ENCODE measurements around the gene TBC1D22A.

The TBC1D22A gene

GRCh38 chr22:46909237-46910030 is 147.0 kb downstream of the TBC1D22A start:
- no peak for DNase-seq (ENCODE audit: low read depth)

DNA sequence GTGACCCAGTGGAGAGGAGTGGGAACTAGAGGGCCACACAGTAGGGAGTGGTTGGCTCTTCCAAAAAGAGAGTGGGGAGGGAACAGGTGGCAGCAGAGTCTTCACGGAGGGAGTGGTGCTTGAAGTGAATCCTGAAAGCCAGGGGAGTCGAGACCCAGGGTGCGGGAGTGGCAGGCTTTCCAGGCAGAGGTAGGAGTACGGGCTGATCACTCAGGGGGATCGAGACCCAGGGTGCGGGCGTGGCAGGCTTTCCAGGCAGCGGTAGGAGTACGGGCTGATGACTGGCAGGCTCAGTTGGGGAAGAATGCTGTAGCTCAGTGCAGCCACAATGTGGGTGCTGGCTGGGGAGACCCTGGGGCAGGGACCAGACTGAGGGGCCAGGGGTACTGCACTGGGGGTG is 148.2 kb downstream of the TBC1D22A start:
- no peak for DNase-seq (ENCODE audit: low read depth)

- DNase-seq (ENCODE audit: low read depth) = no peak
These were observed 148.9 kb downstream of the TBC1D22A start for GRCh38 chr22:46911346-46911745.

DNA sequence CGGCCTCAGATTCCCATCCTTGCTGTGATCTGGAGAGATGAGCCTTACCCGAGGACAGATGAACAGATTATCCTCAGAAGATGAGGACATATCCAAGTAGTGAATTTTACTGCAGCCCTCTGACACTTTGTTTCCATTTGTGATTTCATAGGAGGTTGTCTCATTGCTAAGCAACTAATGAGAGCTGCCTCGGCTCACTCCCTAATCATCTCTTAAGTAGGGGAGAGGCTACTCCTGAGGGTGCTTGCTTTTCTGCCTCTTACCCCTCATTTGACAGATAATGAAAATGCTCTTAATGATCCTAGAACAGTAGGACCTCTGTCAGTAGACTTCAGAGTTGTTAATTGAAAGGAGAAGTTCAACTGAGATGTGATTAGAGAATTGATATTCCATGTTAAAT is 150.9 kb downstream of the TBC1D22A start:
- DNase-seq (ENCODE audit: low read depth) = no peak

- no peak for DNase-seq (ENCODE audit: low read depth)
These were observed 152.0 kb downstream of the TBC1D22A start for GRCh38 chr22:46914481-46914880.

- DNase-seq (ENCODE audit: low read depth) = no peak
These were observed 152.8 kb downstream of the TBC1D22A start for GRCh38 chr22:46914916-46915894.

- no peak for DNase-seq (ENCODE audit: low read depth)
These were observed 153.7 kb downstream of the TBC1D22A start for GRCh38 chr22:46915950-46916730.

DNA sequence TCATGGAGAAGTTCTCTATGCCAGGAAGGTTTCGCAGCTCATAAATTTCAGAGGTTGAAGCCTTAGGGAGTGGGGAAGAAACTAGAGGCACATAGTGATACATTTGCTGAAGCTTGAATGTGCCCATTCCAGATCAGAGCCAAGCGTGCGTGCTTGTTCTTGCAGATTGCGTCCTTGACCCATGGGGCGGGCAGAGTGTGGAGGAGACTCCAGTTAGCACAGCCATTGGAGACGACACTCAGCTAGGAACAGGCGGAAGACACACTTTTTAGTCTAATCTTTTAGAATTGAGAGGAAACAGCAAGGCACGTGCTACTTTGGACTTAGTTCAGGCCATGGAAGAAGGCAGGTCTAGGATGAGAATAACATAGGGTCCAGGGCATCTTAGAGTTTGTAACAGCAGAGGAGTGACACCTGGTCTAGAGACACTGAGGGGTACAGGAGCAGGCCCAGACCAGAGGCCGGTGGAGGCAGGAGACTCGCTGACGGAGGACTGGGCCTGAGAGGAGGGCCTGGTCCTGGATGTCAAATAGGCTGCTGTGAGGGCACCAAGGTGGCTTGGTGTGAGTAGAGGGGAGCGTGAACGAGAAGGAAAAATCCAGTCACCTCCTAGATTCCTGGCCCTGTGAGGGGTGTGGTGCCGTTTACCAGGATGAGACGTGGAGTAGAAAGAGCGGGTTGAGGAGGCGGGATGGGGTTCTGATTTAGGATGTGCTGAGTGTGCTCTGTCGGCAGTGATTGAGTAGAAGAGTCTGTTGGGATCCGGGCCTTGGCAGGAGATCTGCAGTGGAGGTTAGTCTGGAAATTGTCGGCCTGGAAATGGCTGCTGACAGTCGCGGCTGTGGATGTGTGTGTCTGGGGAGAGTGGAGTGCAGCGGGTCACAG is 154.7 kb downstream of the TBC1D22A start:
- DNase-seq (ENCODE audit: low read depth) = no peak

- no peak for DNase-seq (ENCODE audit: low read depth)
These were observed 155.3 kb downstream of the TBC1D22A start for GRCh38 chr22:46917771-46918101.

DNA sequence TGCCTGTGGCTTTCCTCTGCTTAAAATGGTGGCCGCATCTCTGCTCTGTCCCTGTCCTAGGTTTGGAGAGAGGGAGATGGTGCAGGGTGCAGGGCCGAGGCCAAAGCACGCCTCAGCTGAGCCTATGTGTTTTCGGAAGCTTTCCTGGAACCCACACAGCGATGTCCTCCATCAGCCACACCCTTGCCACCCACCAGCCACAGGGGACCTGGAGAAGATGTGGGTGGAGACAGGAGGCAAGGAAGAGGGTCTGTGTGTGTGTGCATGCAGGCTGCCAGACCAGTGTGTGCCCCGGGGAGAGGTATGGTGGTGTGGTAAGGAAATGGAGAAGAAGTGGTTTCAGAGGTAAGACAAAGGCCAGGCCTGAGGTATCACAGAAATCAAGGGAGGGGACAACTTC is 155.7 kb downstream of the TBC1D22A start:
- no peak for DNase-seq (ENCODE audit: low read depth)

- DNase-seq (ENCODE audit: low read depth) = no peak
These were observed 159.6 kb downstream of the TBC1D22A start for GRCh38 chr22:46922037-46922436.

DNA sequence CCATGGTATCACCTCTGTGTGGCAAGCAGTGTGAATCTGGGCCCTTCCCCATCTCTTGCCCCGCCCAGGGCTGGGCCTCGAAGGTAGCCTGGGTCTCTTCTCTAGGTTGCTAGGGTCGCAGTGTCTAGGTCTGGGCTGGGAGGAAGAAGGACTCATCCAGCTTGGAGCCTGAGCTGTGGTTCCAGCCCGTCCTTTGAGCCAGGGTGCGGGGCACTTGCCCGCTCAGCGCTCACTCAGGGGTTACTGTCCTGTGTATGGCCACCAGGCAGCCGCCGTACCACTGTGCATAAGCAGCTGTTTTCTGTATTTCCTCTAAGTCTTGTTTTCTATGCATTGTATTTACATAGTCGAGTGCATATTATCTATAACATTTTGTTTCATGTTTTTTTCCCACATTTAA is 160.9 kb downstream of the TBC1D22A start:
- no peak for DNase-seq (ENCODE audit: low read depth)

- no peak for DNase-seq (ENCODE audit: low read depth)
These were observed 163.4 kb downstream of the TBC1D22A start for GRCh38 chr22:46925818-46926217.

GRCh38 chr22:46929046-46929709 is 166.7 kb downstream of the TBC1D22A start:
- DNase-seq (ENCODE audit: low read depth) = no peak

- no peak for DNase-seq (ENCODE audit: low read depth)
These were observed 167.3 kb downstream of the TBC1D22A start for GRCh38 chr22:46929710-46930204.

GRCh38 chr22:46931414-46931813 is 169.0 kb downstream of the TBC1D22A start:
- DNase-seq (ENCODE audit: low read depth) = peak; percentile 12

- DNase-seq (ENCODE audit: low read depth) = no peak
These were observed 169.4 kb downstream of the TBC1D22A start for GRCh38 chr22:46931881-46932280.

GRCh38 chr22:46933040-46933930 is 170.8 kb downstream of the TBC1D22A start:
- no peak for DNase-seq (ENCODE audit: low read depth)

- no peak for DNase-seq (ENCODE audit: low read depth)
These were observed 171.8 kb downstream of the TBC1D22A start for GRCh38 chr22:46934172-46934745.

Measured in fibroblast of gingiva (primary cell).